Measurements from ENCODE around the gene NTHL1. TPM values are rescaled to one million over a fixed set of nuclear protein-coding genes. Genes with fewer than 3 reads are reported as not detected.

Gene NTHL1
- total RNA-seq, 1 donor from 2014 or later = 12.6 TPM

GRCh38 chr16:2072926-2073325 lies 25.3 kb upstream of the NTHL1 start:
- Mint-ChIP-seq H3K4me1 (ENCODE audit: low read depth) (no peaks in the 10 kb centered on the region), H3K27me3 (ENCODE audit: low read depth) (no peaks in the 10 kb centered on the region), H3K36me3 (ENCODE audit: low read depth) (peaks cover 22% of the 10 kb centered on the region), H3K9me3 (ENCODE audit: low read depth) (no peaks in the 10 kb centered on the region), H3K27ac (ENCODE audit: unreplicated experiment) (no peak overlapping the region), H3K4me3 (ENCODE audit: unreplicated experiment) (no peak overlapping the region)
- no peak for DNase-seq (ENCODE audit: low spot score)
- no peak for TF ChIP-seq CTCF (IDR thresholded peaks at IDR 0.05)

- no peak for DNase-seq (ENCODE audit: low spot score)
- no peak overlapping the region for H3K27ac Mint-ChIP-seq (ENCODE audit: unreplicated experiment)
These were observed 24.0 kb upstream of the NTHL1 start for GRCh38 chr16:2071454-2072202.

GRCh38 chr16:2070576-2071453 lies 23.2 kb upstream of the NTHL1 start:
- Mint-ChIP-seq H3K36me3 (ENCODE audit: low read depth) (peaks cover 29% of the 10 kb centered on the region), H3K27me3 (ENCODE audit: low read depth) (no peaks in the 10 kb centered on the region), H3K27ac (ENCODE audit: unreplicated experiment) (no peak overlapping the region), H3K4me1 (ENCODE audit: low read depth) (no peaks in the 10 kb centered on the region), H3K9me3 (ENCODE audit: low read depth) (no peaks in the 10 kb centered on the region), H3K4me3 (ENCODE audit: unreplicated experiment) (no peak overlapping the region)
- no peak for TF ChIP-seq CTCF (IDR thresholded peaks at IDR 0.05)
- DNase-seq (ENCODE audit: low spot score) = no peak

More at GRCh38 chr16:2071454-2072202, 24.0 kb upstream of the NTHL1 start:
- Mint-ChIP-seq H3K4me3 (ENCODE audit: unreplicated experiment) (no peak overlapping the region), H3K27me3 (ENCODE audit: low read depth) (no peaks in the 10 kb centered on the region), H3K4me1 (ENCODE audit: low read depth) (no peaks in the 10 kb centered on the region), H3K9me3 (ENCODE audit: low read depth) (no peaks in the 10 kb centered on the region), H3K36me3 (ENCODE audit: low read depth) (peaks cover 24% of the 10 kb centered on the region)
- TF ChIP-seq CTCF (IDR thresholded peaks at IDR 0.05) = no peak

- no peak for DNase-seq (ENCODE audit: low spot score)
- Mint-ChIP-seq H3K36me3 (ENCODE audit: low read depth) (peaks cover 21% of the 10 kb centered on the region), H3K4me1 (ENCODE audit: low read depth) (no peaks in the 10 kb centered on the region), H3K27me3 (ENCODE audit: low read depth) (no peaks in the 10 kb centered on the region), H3K9me3 (ENCODE audit: low read depth) (no peaks in the 10 kb centered on the region), H3K4me3 (ENCODE audit: unreplicated experiment) (no peak overlapping the region), H3K27ac (ENCODE audit: unreplicated experiment) (no peak overlapping the region)
- no peak for TF ChIP-seq CTCF (IDR thresholded peaks at IDR 0.05)
These were observed 18.5 kb upstream of the NTHL1 start for GRCh38 chr16:2066139-2066538.

GRCh38 chr16:2064368-2064945 lies 16.8 kb upstream of the NTHL1 start:
- TF ChIP-seq CTCF (IDR thresholded peaks at IDR 0.05) = no peak
- Mint-ChIP-seq H3K4me3 (ENCODE audit: unreplicated experiment) (no peak overlapping the region), H3K27me3 (ENCODE audit: low read depth) (no peaks in the 10 kb centered on the region), H3K27ac (ENCODE audit: unreplicated experiment) (no peak overlapping the region), H3K36me3 (ENCODE audit: low read depth) (peaks cover 22% of the 10 kb centered on the region), H3K4me1 (ENCODE audit: low read depth) (no peaks in the 10 kb centered on the region), H3K9me3 (ENCODE audit: low read depth) (no peaks in the 10 kb centered on the region)
- DNase-seq (ENCODE audit: low spot score) = no peak

Data from chondrocyte (in vitro differentiated cells).